Neural cell (in vitro differentiated cells): ENCODE data around the gene GNG2. TPM values are rescaled to one million over a fixed set of nuclear protein-coding genes. Genes with fewer than 3 reads are reported as not detected.

Source experiments
- H2AFZ ChIP-seq: fragments of 200-600, 300-800 bp; sonication (generic), shearing (Covaris generic); 2 replicates; pipeline ENCODE4 v1.6.0; 2014; ENCODE audit warnings: low read depth, mild to moderate bottlenecking, antibody characterized with exemption, low read length, moderate library complexity
- H3F3A ChIP-seq: fragments of 200-600 bp; shearing (Covaris generic); 2 replicates; pipeline ENCODE4 v1.6.1; 2016; ENCODE audit warnings: mild to moderate bottlenecking, moderate library complexity, mixed read lengths, antibody characterized with exemption, low read length; ENCODE audit not compliant: insufficient read depth, poor library complexity, severe bottlenecking
- H3K27ac ChIP-seq: fragments of 200-600, 300-800 bp; sonication (generic), shearing (Covaris generic); 2 replicates; pipeline ENCODE4 v1.5.1; 2014; ENCODE audit warnings: mild to moderate bottlenecking, low read length, moderate library complexity
- H3K27me3 ChIP-seq: fragments of 300-800, 200-600 bp; sonication (generic), shearing (Covaris generic); 2 replicates; pipeline ENCODE4 v1.6.0; 2014; ENCODE audit warnings: mild to moderate bottlenecking, low read depth, low read length, moderate library complexity; ENCODE audit not compliant: insufficient read depth
- H3K36me3 ChIP-seq: fragments of 300-800, 200-600 bp; sonication (generic), shearing (Covaris generic); 2 replicates; pipeline ENCODE4 v1.5.1; 2014; ENCODE audit warnings: mild to moderate bottlenecking, antibody characterized with exemption, low read length, moderate library complexity; ENCODE audit not compliant: insufficient read depth
- H3K4me2 ChIP-seq: fragments of 300-800, 200-600 bp; sonication (generic), shearing (Covaris generic); 2 replicates; pipeline ENCODE4 v1.6.0; 2014; ENCODE audit warnings: mild to moderate bottlenecking, low read length
- H3K4me3 ChIP-seq: fragments of 300-800, 200-600 bp; sonication (generic), shearing (Covaris generic); 2 replicates; pipeline ENCODE4 v1.5.1; 2014; ENCODE audit warnings: mild to moderate bottlenecking, low read length, moderate library complexity
- H3K79me2 ChIP-seq: fragments of 200-600 bp; shearing (Covaris generic); replicated peaks from 2 replicates; pipeline ENCODE4 v1.6.0; 2014; ENCODE audit warnings: mild to moderate bottlenecking, low read length, moderate library complexity; ENCODE audit not compliant: insufficient read depth
- H3K9ac ChIP-seq: fragments of 300-800, 200-600 bp; sonication (generic), shearing (Covaris generic); 2 replicates; pipeline ENCODE4 v1.6.1; 2016; ENCODE audit warnings: mild to moderate bottlenecking, low read length, mixed read lengths
- H3K9me2 ChIP-seq: fragments of 200-600 bp; shearing (Covaris generic); 2 replicates; pipeline ENCODE4 v1.6.1; 2016; ENCODE audit warnings: mild to moderate bottlenecking, low read length, mixed read lengths; ENCODE audit not compliant: insufficient read depth
- H3K9me3 ChIP-seq: fragments of 200-600, 300-800 bp; sonication (generic), shearing (Covaris generic); 2 replicates; pipeline ENCODE4 v1.6.1; 2016; ENCODE audit warnings: mild to moderate bottlenecking, mixed run types, low read length, moderate library complexity, mixed read lengths
- H4K20me1 ChIP-seq: fragments of 200-600 bp; shearing (Covaris generic); 2 replicates; pipeline ENCODE4 v1.6.1; 2016; ENCODE audit warnings: mild to moderate bottlenecking, mixed run types; ENCODE audit not compliant: insufficient read depth
- CTCF ChIP-seq: fragments of 450-650 bp; IDR thresholded peaks from 2 replicates; pipeline ENCODE4 v1.5.1; 2014; ENCODE audit warnings: antibody characterized with exemption, mild to moderate bottlenecking, moderate library complexity; ENCODE audit not compliant: poor library complexity, severe bottlenecking
- EP300 ChIP-seq: fragments of 450-650 bp; conservative IDR thresholded peaks from 2 replicates; pipeline ENCODE4 v1.6.1; 2014; ENCODE audit warnings: antibody characterized with exemption, mild to moderate bottlenecking, moderate library complexity; ENCODE audit not compliant: poor library complexity, severe bottlenecking
- EZH2 ChIP-seq: fragments of 200-600, 300-800 bp; shearing (Covaris generic), sonication (generic); IDR thresholded peaks from 2 replicates; pipeline ENCODE4 v1.6.1; 2014; ENCODE audit warnings: antibody characterized with exemption, low read length, borderline replicate concordance, mild to moderate bottlenecking; ENCODE audit not compliant: insufficient read depth, poor library complexity, severe bottlenecking
- MXI1 ChIP-seq: fragments of 450-650 bp; conservative IDR thresholded peaks from 2 replicates; pipeline ENCODE4 v1.6.1; 2014; ENCODE audit warnings: antibody characterized with exemption, mild to moderate bottlenecking; ENCODE audit not compliant: poor library complexity, severe bottlenecking
- POLR2AphosphoS5 ChIP-seq: IDR thresholded peaks from 2 replicates; pipeline ENCODE4 v1.6.1; 2012
- RAD21 ChIP-seq: fragments of 450-650 bp; conservative IDR thresholded peaks from 2 replicates; pipeline ENCODE4 v1.6.1; 2014; ENCODE audit warnings: antibody characterized with exemption, mild to moderate bottlenecking, moderate library complexity
- SMC3 ChIP-seq: fragments of 450-650 bp; conservative IDR thresholded peaks from 2 replicates; pipeline ENCODE4 v1.6.1; 2014; ENCODE audit warnings: antibody characterized with exemption, mild to moderate bottlenecking, moderate library complexity; ENCODE audit not compliant: poor library complexity
- TAF1 ChIP-seq: IDR thresholded peaks from 2 replicates; pipeline ENCODE4 v1.6.1; 2012; ENCODE audit warnings: low read depth
- polyA plus RNA-seq: library from polyadenylated mRNA; depleted of rRNA; stranded (reverse); fragments of >200 nt; gene quantifications from 2 replicates; pipeline ENCODE4 v1.2.3, GENCODE V29; 2014
- TF ChIP-seq, protein P1 (sequence below): IDR thresholded peaks from 2 replicates; pipeline ENCODE4 v1.6.1; 2012; ENCODE audit warnings: borderline replicate concordance

GNG2 gene
- polyA plus RNA-seq, 1 donor from 2014 or later: 515 TPM

GRCh38 chr14:51873221-51873893, 12.9 kb downstream of the GNG2 start (continued):
- TF ChIP-seq CTCF: no peak

- H4K20me1 ChIP-seq: peaks cover 9% of the 10 kb centered on the region
- H3K4me3 ChIP-seq: no peak overlapping the region
- no peaks in the 10 kb centered on the region for H3K9me2 ChIP-seq
- no peaks in the 10 kb centered on the region for H3K9me3 ChIP-seq
- no peak overlapping the region for H3K4me2 ChIP-seq
- peaks cover 62% of the 10 kb centered on the region for H3K79me2 ChIP-seq
- no peak overlapping the region for H2AFZ ChIP-seq
- no peak for TF ChIP-seq SMC3
- TF ChIP-seq RAD21: no peak
- TF ChIP-seq EP300: no peak
- TF ChIP-seq, protein P1, sequence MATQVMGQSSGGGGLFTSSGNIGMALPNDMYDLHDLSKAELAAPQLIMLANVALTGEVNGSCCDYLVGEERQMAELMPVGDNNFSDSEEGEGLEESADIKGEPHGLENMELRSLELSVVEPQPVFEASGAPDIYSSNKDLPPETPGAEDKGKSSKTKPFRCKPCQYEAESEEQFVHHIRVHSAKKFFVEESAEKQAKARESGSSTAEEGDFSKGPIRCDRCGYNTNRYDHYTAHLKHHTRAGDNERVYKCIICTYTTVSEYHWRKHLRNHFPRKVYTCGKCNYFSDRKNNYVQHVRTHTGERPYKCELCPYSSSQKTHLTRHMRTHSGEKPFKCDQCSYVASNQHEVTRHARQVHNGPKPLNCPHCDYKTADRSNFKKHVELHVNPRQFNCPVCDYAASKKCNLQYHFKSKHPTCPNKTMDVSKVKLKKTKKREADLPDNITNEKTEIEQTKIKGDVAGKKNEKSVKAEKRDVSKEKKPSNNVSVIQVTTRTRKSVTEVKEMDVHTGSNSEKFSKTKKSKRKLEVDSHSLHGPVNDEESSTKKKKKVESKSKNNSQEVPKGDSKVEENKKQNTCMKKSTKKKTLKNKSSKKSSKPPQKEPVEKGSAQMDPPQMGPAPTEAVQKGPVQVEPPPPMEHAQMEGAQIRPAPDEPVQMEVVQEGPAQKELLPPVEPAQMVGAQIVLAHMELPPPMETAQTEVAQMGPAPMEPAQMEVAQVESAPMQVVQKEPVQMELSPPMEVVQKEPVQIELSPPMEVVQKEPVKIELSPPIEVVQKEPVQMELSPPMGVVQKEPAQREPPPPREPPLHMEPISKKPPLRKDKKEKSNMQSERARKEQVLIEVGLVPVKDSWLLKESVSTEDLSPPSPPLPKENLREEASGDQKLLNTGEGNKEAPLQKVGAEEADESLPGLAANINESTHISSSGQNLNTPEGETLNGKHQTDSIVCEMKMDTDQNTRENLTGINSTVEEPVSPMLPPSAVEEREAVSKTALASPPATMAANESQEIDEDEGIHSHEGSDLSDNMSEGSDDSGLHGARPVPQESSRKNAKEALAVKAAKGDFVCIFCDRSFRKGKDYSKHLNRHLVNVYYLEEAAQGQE: no peak
- TF ChIP-seq TAF1: no peak
- TF ChIP-seq POLR2AphosphoS5: no peak
- no peak for TF ChIP-seq MXI1
- TF ChIP-seq EZH2: no peak
- TF ChIP-seq CTCF: no peak
- H3K27me3 ChIP-seq: no peaks in the 10 kb centered on the region
- no peak overlapping the region for H3K27ac ChIP-seq
- peaks cover 11% of the 10 kb centered on the region for H3K36me3 ChIP-seq
- H3F3A ChIP-seq: no peaks in the 10 kb centered on the region
- no peak overlapping the region for H3K9ac ChIP-seq
Observed at GRCh38 chr14:51877810-51878209, 17.4 kb downstream of the GNG2 start.
